Measurements from ENCODE around the gene PPP1R3F.

DNA sequence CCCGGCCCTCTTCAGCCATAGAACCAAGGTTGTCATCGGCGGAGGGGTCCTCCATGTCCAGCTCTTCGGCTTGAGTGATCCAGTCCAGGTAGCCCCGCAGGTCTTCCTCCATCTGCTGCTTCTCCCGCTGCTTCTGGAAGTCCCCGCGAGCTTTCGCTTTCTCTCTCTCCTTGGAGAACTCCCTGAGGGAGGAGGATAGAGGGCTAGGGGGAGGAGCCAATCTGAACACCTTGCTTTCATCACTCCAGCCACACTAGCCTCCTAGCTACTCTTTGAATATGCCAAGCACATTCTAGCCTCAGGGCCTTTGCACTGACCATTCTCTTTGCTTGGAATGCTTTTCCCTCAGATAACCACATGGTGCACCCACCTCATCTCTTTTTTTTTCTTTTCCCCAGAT is 42.6 kb upstream of the PPP1R3F start:
- TF ChIP-seq, protein P1, sequence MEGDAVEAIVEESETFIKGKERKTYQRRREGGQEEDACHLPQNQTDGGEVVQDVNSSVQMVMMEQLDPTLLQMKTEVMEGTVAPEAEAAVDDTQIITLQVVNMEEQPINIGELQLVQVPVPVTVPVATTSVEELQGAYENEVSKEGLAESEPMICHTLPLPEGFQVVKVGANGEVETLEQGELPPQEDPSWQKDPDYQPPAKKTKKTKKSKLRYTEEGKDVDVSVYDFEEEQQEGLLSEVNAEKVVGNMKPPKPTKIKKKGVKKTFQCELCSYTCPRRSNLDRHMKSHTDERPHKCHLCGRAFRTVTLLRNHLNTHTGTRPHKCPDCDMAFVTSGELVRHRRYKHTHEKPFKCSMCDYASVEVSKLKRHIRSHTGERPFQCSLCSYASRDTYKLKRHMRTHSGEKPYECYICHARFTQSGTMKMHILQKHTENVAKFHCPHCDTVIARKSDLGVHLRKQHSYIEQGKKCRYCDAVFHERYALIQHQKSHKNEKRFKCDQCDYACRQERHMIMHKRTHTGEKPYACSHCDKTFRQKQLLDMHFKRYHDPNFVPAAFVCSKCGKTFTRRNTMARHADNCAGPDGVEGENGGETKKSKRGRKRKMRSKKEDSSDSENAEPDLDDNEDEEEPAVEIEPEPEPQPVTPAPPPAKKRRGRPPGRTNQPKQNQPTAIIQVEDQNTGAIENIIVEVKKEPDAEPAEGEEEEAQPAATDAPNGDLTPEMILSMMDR (IDR thresholded peaks at IDR 0.05; ENCODE audit: insufficient read depth, low read length, poor library complexity, severe bottlenecking), result no peak
- TF ChIP-seq EZH2phosphoT487 (conservative IDR thresholded peaks at IDR 0.05; ENCODE audit: low read length), result no peak

All from SU-DHL-6 (cell line).